IPS DF 4.7 (cell line): ENCODE measurements around the gene ESPNL.

Experiments used
- DNase-seq: peaks from one replicate; pipeline ENCODE4 v3.0.0-alpha.2; 2013; ENCODE audit warnings: low spot score; ENCODE audit errors: extremely low read depth

ESPNL gene

GRCh38 chr2:238097988-238098871 is 1.9 kb upstream of the ESPNL start:
- DNase-seq = no peak

GRCh38 chr2:238098901-238099713 is 1.0 kb upstream of the ESPNL start:
- no peak for DNase-seq

DNA sequence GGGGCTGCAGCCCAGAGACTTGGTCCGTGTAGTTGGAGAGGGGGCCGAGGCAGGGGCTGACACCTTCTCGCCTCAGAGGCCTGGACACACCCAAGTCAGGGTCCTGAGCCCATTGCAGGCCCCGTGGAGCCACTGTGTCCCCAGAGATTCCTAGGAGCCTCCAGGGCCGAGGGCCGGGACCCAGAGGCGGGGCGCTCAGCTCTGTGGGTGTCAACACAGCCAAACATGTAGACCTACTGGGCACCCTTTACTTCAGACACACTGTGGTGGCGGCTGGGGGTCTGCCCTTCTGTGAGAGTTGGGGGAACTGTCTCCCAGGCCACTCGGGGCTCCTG is 459 bp upstream of the ESPNL start:
- no peak for DNase-seq

- no peak for DNase-seq
Measured at GRCh38 chr2:238100821-238101771, 956 bp downstream of the ESPNL start.

DNA sequence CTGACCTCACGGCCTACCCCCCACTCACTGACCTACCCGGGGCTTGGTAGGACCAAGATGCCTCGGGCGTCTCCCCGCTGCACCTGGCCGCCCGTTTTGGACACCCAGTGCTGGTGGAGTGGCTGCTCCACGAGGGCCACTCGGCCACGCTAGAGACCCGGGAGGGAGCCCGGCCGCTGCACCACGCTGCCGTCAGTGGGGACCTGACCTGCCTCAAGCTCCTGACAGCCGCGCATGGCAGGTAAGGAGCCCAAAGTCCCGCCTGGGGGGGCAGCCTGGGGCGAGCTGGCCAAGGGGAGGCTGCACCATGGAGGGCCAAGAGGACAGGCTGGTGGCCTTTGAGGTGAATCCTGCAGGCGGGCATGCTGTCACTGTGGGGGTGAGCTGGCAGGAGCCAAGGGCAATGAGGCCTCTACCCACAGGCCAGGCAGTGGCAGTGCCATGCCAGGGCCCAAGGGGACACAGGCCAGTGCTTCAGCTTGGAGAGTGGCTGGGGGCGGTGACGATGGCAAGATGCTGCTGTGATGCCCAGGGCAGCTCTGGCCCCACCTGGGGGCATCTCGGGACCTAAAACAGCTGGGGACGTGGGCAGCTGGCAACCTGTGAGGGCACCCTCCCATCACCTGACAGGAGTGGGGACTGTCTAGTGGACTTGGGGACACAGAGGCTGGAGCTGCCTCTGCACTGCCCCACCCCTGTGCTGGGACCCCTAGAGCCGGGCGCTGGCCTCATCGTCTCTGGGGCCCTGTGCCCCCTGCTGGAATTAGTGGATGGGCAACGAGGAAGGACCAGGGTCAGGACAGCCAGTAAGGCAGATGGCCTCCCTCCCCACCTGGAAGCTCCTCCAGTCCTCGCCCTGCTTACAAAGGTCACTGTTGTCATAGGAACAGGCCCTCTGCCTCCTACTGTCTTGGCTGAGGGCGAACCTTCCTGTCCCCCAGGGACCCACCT is 2.0 kb downstream of the ESPNL start:
- no peak for DNase-seq

DNA sequence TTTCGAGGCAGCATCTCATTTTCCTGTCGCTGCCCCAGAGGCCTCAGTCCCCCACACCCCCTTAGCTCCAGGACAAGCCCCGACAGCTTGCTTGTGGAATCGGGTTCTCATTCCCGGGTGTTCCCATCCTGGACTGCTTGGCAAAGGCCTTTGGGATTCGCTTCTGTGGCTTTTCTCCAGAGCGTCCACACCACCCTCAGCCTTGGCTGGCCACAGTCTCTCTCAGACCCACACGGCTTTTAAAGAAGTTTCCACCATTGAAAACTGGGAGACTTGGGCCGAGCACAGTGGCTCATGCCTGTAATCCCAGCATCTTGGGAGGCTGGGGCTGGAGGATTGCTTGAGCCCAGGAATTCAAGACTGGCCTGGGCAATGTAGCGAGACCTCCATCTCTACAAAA is 2.7 kb downstream of the ESPNL start:
- no peak for DNase-seq

GRCh38 chr2:238103465-238104225 is 3.5 kb downstream of the ESPNL start:
- DNase-seq = no peak

DNA sequence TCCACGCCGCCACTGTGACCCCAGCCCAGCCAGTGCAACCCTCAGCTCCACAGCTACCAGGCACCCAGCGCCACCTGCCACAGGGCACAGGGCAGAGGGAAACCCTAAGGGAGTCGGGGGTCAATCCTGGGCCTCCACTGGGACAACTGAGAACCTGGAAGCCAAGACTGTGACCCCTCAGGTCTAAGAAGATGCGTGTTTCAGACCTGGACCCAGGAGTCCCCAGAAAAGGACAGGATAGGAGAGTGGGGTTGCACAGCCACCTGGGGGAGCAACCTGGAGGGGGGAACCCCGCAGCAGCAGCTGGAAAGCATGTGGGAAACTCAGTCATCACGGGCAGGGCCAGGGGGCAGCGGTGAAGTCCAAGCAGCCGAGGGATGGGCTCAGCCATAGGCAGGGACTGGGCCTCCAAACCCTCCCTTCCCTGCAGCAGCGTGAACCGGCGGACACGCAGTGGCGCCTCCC is 4.1 kb downstream of the ESPNL start:
- no peak for DNase-seq

GRCh38 chr2:238104691-238105371 is 4.7 kb downstream of the ESPNL start:
- DNase-seq = no peak

- DNase-seq = no peak
Measured at GRCh38 chr2:238105506-238106338, 5.6 kb downstream of the ESPNL start.

DNA sequence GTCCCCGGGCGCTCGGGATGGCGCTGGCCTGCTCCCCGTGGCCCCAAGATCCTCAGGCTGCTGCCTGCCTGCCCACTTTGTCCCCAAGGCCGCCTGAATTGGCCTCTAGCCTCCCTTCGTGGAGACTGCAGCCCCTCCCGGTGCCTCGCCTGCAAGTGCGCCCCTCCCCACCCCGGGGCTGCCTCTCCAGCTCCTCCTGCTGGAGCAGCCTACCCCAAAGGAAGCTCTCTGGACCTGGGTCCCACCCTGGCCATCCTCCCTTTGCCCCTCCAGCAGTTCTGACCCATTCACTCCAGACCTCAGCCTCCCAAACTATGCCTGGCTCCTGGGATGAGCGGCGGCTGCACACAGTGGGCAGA is 6.2 kb downstream of the ESPNL start:
- no peak for DNase-seq

DNA sequence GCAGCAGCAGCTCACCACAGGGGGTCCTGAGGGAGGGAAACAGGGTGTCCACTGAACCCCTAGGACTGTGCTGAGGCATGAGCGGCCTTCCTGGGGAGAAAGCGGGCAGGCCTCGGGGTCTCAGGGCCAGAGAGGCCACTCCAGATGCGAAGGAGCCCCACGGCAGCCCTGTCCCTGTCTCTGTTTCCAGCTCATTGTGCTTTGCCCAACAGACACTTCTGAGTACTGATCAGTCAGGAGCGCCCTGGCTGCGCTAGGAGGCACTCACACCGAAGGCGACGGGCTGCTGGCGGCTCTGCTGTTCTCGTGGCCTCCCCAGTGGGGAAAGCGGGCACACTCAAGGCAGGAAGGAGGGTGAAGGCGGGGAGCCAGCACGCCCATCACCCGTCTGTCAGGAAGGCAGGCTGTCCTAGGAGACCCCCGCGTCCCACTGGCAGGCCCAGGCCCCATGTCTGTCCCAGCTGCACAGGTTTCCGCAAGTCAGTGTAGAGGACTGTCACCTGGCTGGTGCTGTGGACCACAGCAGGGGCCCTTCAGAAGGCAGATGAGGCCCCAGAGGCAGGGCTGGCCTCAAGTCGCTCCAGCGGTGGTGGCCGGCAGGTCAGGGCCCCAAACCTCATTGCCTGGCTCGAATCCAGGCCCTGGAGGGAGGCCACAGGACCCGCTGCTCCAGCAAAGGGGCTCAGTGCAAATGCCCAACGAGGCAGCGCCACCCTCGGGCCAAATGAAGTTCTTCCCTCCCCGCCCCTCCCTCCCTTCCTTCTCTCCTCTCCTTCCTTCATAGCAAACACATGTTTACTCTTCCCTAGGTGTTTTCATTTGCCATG is 6.8 kb downstream of the ESPNL start:
- DNase-seq = no peak

- no peak for DNase-seq
Measured at GRCh38 chr2:238107525-238108422, 7.6 kb downstream of the ESPNL start.

GRCh38 chr2:238108423-238109183 is 8.5 kb downstream of the ESPNL start:
- DNase-seq = no peak

DNA sequence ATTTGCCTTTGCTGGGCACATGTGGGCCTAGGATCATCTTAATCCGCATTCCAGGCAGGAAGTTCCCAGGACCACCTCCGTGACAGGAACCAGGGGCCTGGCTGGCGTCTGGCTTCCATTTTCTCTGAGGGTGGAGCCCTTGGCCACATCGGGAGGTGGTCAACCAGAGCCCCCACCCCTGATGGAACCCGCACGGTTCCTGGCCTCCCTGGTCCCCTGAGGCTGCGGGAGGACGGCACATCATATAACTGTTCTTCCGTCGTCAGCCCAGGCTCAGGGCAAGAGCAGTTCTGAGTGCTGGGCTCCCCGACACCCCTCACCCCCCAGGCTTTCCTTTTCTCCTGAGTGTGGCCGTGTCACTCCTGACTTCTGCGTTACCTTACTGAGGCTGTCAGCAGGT is 13.5 kb downstream of the ESPNL start:
- DNase-seq = no peak
